CD4-positive, alpha-beta T cell treated with Interleukin-15 for 1 hour (primary cell): ENCODE measurements around the gene CDY2B.
"Not testable (repeated sequence)": the region's sequence is repeated elsewhere in the genome, so short reads cannot be mapped to it uniquely, and the experiment has no call there.

Source experiments
- DNase-seq: peaks from one replicate; pipeline ENCODE4 v3.0.0-alpha.2; 2020

CDY2B gene

GRCh38 chrY:17880120-17880519, at the start of gene CDY2B:
CDY2B (minus strand) TSS chrY:17880220; CDS start chrY:17879892, 328 bp downstream.
- DNase-seq, result not testable (repeated sequence)

GRCh38 chrY:17908009-17908408, 28.0 kb upstream of the CDY2B start:
- DNase-seq, result not testable (repeated sequence)

GRCh38 chrY:17907351-17907750, 27.3 kb upstream of the CDY2B start:
- not testable (repeated sequence) for DNase-seq

GRCh38 chrY:17881697-17882096, 1.7 kb upstream of the CDY2B start:
- not testable (repeated sequence) for DNase-seq

- not testable (repeated sequence) for DNase-seq
These were observed 3.3 kb downstream of the CDY2B start for GRCh38 chrY:17876767-17877166.

- DNase-seq, result not testable (repeated sequence)
These were observed 4.6 kb downstream of the CDY2B start for GRCh38 chrY:17875401-17875800.

GRCh38 chrY:17871194-17871903, 8.7 kb downstream of the CDY2B start:
- not testable (repeated sequence) for DNase-seq

- not testable (repeated sequence) for DNase-seq
These were observed 9.3 kb downstream of the CDY2B start for GRCh38 chrY:17870737-17871136.

- not testable (repeated sequence) for DNase-seq
These were observed 12.2 kb downstream of the CDY2B start for GRCh38 chrY:17867850-17868249.

GRCh38 chrY:17860634-17861033, 19.4 kb downstream of the CDY2B start:
- DNase-seq, result not testable (repeated sequence)

GRCh38 chrY:17856963-17857848, 22.8 kb downstream of the CDY2B start:
- DNase-seq, result not testable (repeated sequence)

- not testable (repeated sequence) for DNase-seq
These were observed 23.5 kb downstream of the CDY2B start for GRCh38 chrY:17856508-17856907.

GRCh38 chrY:17849131-17849530, 30.9 kb downstream of the CDY2B start:
- DNase-seq, result not testable (repeated sequence)

- not testable (repeated sequence) for DNase-seq
These were observed 47.9 kb downstream of the CDY2B start for GRCh38 chrY:17832149-17832548.
